Measurements from ENCODE around the gene KLHL29.

Gene KLHL29

GRCh38 chr2:23399674-23400261, 14.8 kb downstream of the KLHL29 start:
- DNase-seq: no peak

DNA sequence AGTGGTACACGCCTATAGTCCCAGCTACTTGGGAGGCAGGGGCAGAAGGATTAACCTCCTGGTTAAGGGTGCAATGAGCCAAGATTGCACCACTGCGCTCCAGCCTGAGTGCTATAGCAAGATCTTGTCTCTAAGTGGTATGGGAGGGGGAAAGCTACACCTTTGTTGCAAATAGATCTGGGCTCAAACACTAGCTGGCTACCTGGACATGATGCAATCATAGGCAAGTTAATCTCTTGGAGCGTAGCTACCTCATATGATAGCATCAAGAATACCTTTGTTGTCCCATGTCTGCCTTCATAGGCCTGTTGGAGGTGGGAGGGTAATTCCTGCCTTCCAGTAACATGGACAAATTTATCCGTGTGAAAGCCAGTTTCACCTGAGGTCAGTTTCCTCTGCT, 15.7 kb downstream of the KLHL29 start:
- no peak for DNase-seq

DNA sequence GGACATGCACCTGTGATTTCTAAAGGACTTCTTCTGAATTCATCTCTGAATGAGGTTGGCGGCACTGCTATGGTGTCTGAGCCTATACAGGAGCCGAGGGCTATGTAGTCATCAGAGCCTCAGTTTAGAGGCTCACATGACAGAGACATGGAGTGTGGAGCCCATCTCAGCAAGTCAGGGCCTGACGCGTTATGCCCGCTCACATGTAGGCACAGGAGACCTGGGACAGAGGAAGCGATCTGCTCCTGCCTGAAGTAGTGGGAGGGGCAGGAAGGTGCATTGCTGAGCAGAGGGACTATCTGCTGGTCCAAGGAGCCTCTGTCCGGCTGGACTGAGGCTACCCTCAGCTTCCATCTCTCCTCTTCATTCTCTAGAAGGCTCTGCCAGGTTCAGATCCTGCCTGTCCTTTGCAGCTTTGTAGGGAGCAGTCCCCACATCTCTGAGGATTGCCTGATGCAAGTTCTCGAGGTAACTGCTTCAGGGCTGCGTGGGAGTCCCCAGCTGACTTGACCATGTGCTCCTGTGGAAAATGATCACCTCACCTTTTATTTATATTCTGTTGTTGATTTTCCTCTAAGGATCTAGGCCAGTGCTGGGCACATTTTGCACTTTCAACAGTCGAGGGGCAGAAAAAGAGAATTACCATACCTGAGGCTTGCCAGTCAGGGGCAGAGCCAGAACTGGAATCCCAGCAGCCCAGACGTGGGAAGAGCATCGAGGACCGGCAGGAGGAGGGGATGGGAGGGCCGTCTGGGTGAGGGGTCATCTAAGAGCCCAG, 16.6 kb downstream of the KLHL29 start:
- no peak for DNase-seq

- DNase-seq: no peak
These were observed 17.3 kb downstream of the KLHL29 start for GRCh38 chr2:23402205-23402740.

DNA sequence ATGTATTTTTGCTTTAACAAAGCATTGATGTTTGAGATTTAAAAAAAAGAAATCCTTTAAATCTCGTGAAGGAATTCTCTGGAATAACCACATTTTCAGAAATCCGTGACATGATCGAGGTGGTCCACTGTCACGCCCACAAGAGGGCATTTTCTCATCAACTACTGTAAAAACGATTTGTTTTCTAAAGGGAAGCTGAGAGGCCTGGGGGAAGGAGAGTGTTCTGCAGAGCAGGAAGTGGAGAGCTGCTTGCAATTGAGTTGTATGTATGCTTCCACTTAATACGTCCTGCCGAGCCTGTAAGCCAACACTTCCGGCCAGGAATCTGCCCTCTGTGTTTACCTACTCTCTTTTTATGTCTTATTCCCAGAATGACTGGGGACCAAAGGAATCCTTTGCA, 19.4 kb downstream of the KLHL29 start:
- no peak for DNase-seq

DNA sequence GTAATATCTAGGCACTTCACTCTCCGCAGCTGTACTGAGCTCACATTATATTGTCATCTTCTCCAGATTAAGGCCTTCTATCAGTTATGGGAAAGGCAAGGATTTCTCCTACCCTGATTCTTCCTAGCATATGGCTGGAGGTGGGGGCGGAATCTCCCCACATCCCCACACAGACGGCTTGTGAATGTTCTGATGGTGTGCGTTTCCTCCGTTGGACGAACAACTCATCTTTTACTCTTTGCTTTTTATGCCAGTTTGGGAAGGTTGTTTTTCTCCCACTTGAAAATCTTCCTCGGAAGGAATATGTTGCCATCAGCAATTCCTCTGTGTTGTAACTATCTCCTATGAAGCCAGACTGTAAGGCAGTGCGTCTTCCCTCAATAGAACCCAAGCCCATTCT, 24.3 kb downstream of the KLHL29 start:
- DNase-seq: no peak

GRCh38 chr2:23410596-23410995, 25.6 kb downstream of the KLHL29 start:
- no peak for DNase-seq

- no peak for DNase-seq
These were observed 26.9 kb downstream of the KLHL29 start for GRCh38 chr2:23411752-23412431.

DNA sequence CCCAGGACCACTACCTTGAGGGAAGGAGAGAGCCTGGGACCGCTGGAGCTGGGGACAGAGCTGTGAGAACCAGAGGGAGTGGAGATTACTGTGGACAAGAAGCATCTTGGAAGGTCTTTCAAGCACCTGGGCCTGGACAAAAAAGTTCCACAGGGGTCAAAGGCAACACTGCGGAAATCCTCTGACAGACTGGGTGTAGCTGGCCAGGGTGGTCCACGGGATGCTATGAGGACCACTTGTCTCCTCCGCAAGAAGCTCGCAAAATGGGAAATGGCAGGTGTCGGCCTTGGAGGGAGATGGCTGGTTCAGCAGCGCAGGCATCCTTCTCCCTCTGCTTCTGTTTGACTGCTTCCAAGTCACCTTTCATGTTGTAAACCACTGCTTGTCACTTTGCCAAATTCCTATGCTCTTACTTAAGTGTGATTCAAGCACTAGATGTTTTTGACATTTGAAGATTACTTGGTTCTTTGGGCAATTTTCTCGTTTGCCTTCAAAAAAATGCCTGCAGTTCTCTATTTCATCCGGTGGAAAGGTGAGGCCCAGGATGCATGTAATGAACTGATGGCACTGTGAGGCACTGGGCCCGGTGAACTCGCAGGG, 27.7 kb downstream of the KLHL29 start:
- no peak for DNase-seq

DNA sequence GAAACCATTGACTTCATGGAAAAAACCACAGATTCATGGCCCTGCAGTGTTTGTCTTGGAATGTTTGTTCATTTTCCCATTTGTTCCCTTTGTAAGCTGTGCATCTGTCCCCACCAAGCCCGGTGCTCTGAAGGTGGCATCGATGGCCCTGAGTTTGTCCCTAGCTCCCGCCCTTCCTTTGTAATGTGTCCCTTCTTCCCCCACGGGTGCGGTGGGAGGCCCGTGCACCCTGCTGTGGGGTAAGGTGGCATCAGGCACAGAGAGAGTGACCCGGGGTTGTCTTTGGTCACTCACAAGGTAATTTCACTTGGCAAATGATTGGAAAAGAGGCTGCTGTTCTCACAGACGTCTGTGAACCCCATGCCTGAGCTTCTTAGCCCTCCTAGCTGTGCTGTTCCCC, 28.7 kb downstream of the KLHL29 start:
- DNase-seq: no peak

- DNase-seq: no peak
These were observed 29.1 kb downstream of the KLHL29 start for GRCh38 chr2:23414106-23414505.

- no peak for DNase-seq
These were observed 29.9 kb downstream of the KLHL29 start for GRCh38 chr2:23414871-23415270.

DNA sequence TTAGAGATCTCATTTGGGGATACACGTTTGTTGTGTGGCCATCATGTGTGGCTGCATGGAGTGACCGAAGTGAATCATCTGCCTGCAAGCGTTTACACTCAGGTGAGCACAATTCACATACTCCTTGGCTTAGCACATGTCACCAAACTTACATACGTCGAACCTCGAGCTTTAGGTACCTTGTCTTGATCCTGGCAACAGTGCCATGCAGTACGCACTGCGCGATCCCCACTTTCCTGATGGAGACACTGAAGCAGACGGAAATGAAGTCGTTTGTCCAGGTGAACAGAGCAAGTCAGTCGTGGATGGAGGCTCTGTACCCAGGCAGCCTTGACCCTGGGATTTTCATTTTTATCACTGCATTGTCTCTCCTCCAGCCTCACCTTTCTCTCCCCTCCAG, 32.3 kb downstream of the KLHL29 start:
- no peak for DNase-seq

DNA sequence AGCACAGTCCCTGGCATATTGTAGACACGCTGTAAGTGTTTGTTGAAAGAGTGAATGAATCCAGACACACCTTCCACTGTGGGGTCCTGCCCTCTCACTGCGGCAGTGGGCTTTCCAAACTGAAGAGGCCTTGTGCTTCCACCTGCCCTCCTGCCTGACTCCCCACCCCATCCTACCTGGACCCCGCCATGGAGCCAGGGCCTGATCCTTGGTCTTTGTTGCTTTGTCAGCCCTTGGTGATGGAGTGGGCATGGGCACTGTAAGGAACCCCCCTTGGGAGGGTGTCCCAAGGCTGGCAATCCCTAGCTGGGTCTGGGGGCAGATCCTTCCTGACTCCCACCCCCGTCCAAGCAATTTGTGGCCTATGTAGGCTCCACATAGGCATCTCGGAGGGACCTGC, 33.1 kb downstream of the KLHL29 start:
- DNase-seq: no peak

- no peak for DNase-seq
These were observed 33.5 kb downstream of the KLHL29 start for GRCh38 chr2:23418461-23418911.

DNA sequence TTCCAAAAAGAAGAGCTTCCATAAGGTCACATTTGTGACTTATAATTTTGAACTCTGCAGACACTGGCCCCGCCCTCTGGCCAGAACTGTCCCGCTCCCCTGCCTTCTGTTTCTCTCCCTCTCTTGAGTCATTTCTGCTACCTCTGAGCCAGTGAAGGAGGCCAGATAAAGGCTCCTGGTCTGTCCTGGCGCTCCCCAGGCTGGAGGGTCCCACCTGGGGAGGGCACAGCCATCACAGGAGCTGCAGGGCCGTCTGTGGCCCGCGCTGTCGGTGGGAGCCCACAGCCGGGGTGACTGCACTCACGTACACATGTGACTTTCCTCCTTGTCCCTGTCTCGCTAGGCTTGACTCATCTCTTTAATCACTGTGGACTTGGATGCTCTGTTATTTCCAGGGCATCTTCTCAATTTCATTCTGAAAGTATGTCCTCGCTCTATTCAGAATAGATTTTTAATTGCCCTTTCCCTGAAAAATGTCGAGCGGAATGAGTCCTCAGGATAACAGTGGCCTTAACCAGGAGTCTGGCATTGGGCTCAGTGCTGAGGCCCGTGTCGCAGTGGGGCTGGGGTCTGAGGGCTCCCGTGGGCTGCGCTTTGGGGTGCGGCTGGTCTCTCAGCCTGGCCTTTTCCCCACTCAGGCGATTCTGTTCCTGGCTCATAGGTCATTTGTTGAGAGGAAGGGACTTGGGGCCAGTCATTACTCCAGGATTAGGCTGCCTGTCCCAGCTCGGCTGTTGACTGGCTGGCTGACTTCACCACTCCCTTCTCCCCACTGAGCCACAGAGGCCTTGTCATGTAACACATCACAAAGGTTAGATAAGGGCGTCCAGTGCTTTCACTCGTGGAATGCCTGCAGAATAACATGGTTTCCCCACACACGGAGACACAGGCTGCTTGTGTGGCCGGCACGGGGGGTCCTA, 34.5 kb downstream of the KLHL29 start:
- DNase-seq: no peak

- DNase-seq: no peak
These were observed 35.3 kb downstream of the KLHL29 start for GRCh38 chr2:23420091-23420839.

DNA sequence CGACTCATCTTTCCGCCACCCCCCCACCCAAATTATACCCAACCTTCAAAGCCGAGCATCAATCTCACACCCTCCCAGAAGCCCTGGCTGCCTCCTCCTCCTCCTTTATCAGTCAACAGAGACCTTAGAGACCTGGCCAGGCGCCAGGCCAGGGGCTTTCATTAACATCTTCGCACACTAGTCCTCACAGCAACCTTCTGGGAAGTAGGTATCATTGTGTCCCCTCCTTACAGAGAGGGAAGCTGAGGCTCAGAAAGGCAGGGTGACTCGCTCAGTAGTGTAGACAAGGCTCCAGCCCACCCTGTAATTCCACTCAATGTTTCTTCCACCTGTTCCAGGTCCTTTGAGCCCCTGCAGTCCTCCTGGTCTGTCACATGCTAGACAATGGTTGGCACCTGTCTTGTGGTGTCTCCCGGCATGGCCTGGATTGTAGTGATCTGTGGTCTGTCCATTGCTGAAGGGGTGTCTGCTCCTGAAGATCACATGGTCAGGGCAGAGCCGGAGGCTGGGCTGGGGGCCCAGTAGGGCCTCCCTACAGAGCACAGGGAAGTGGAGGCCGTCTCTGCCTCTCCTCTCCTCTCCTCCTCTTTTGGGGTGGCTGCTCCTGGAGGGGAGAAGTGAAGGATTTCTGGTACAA, 36.0 kb downstream of the KLHL29 start:
- no peak for DNase-seq

DNA sequence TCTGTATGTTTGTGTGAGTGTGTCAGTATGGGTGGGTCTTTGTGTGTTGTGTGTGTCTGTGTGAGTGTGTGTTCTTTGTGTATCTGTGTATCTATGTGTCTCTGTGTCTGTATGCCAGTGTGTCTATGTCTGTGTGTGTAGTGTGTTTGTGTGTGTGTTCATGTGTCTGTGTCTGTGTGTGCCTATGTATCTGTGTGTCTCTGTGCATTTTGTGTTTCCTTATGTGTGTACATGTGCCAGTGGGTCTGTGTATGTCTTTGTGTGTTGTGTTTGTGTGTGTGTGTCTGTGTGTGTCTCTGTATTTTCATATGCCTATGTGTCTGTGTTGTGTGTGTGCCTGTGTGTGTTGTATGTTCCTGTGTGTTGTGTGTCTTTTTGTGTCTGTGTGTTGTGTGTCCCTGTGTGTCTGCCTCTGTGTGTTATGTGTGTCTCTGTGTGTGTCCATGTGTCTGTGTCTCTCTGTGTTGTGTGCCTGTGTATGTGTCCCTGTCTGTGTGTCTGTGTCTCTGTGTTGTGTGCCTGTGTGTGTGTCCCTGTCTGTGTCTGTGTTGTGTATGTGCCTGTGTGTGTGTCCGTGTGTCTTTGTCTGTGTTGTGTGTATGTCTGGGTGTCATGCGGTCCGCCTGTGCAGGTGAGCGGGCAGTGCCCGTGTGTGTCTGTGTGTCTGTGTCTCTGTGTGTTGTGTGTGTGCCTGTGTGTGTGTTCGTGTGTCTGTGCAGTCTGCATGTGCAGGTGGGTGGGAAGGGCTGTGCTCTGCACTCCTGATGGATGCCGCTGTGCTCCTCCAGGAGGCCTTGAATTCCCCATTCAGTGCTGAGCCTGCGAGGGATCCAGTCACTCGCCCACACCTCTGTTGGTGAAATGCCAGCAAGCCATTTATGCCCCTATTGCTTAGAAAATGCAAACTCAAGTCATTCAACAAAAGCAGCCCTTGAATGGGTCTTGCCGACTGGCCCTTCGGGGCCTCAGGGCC, 37.4 kb downstream of the KLHL29 start:
- DNase-seq: no peak

Data from activated CD4-positive, alpha-beta T cell treated with anti-CD3 and anti-CD28 coated beads for 1 hour (primary cell).